Measurements from ENCODE around the gene GOLGA8J. TPM values are rescaled to one million over a fixed set of nuclear protein-coding genes. Genes with fewer than 3 reads are reported as not detected.
"Not testable (repeated sequence)": the region's sequence is repeated elsewhere in the genome, so short reads cannot be mapped to it uniquely, and the experiment has no call there.

Gene GOLGA8J, protein sequence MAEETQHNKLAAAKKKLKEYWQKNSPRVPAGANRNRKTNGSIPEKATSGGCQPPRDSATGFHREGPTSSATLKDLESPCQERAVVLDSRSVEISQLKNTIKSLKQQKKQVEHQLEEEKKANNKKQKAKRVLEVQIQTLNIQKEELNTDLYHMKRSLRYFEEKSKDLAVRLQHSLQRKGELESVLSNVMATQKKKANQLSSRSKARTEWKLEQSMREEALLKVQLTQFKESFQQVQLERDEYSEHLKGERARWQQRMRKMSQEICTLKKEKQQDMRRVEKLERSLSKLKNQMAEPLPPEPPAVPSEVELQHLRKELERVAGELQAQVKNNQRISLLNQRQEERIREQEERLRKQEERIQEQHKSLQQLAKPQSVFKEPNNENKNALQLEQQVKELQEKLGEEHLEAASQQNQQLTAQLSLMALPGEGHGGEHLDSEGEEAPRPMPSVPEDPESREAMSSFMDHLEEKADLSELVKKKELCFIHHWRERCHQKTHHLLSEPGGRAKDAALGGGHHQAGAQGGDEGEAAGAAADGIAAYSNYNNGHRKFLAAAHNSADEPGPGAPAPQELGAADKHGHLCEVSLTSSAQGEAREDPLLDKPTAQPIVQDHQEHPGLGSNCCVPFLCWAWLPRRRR
- total RNA-seq (2014; rRNA removed; shearing (Covaris generic)): not detected in 2 replicates

DNA sequence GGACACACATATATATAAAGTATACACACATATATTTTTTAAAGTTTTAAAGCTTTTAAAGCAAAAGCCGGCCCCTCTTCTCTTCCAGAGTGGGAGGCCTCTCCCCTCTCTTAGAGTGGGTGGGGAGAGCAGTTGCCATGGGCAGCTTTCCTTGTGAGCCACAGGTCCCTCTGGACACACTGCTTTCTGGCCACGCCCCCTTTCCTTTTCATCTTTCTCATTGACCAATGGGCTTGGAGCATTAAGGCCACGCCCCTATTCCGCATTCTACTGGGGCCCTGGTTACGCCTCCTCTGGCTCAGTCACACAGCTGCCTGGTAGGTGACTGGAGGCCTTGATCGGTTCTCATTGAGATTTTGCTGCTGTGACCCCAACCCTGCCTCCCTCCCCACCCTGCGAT is at the start of gene GOLGA8J:
TSS of gene GOLGA8J (plus strand) at position 301 of the 400 bp plus-strand sequence. CDS start at position 399, 98 bp downstream.
- DNase-seq (ENCODE audit: low spot score): not testable (repeated sequence)

DNA sequence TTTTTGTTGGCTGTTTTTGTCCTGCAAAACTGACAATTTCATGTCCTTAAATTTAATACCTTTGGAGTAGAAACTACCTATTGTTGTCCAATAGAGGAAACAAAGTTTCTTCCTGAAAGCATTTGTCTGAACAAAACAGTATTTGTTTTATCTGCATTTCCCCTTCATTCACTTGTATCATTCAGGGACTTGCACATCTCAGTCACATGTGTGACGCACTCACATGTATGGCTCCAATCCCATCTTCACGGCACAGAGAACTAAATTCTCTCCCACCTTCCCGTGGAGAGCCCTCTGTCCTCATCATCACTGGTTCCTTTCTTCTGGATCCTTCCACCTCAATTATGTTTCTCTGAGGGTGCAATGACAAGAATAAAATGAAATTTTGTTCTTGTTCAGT is 49.5 kb upstream of the GOLGA8J start:
- DNase-seq (ENCODE audit: low spot score): no peak

DNA sequence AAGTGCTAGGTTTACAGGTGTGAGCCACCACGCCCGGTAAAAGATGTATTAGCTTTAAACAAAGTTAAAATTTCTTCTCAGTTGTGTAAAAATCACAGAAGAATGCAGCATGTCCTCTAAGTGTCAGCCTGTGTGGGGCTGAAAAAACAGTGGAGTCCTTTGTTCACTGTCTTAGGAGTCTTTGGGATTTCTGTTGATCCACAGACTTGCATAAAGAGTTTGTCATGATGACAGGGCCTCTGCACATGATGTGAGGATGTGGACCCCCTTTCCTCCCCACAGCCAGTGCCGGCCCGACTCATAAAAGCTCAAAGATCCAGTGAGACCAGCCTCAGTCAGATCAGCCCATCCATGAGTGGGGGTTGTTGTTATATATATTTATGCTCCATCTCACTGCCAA is 49.0 kb upstream of the GOLGA8J start:
- DNase-seq (ENCODE audit: low spot score): no peak

DNA sequence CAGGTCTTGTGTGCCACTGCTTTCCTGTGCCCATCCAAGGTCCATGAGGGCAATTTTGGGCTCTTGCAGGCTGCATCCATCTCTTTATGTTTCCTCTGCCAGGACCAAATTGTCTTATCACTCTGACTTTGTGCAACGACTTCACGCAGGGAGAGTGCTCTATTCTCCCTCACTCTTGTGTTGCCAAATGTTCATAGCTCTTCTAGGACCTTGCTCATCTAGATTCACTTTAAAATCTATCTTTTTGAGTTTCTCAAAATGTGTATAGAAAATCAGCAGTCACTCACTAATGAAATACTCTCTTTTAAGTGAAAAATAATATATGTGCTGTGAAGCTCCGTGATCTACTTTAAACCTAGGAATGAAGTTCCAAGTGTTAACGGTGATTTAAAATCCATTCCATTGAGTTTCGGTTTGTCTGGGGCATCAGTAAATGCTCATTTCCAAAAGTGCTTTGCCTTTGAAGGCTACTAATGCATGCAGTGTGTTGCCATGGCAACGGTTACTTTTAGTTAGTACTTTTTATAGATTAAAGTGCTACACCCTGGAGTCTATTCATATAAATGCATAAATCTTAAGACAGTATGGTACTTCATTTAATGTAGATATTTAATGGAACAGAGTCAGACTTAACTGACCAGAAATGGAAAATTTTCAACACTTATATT is 46.6 kb upstream of the GOLGA8J start:
- DNase-seq (ENCODE audit: low spot score): no peak

DNA sequence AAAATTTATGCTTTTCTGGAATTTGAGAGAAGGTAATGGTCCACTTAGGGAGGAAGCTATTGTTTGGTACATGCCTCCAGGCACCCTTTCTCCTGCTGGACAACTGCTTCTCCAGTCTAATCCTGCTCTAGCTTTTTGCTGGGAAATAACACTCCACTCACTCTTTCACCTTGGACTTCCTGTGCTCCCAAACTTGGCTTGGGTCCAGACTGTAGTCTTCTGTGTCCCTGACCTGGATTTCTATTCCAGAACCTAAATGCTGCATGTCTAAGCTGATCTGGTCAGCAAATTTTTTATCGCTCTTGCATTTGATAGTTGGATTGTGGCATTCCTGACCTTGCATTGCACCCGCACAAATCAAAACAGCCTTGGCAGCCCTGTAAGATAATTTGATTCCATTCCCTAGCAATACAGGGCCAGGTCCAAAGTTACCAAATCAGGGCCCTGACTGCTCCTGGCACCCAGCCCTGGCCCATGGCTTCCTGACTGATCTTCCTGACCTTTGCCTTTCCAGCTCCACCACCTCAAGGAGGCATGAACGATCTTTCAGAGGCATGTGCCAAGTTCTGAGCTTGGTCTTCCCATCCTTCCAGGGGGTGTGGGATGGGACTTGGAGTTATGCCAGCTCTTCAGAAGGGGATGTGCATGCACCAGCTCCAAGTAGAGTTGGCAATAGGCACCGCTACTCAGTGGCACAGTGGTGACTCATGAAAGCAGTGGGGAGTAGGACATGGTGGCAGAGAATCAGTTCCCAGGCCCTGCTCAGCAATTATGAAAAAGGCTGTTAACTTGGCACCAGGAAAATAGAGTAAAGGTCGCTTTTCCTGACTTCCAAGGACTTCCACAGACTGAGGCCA is 43.9 kb upstream of the GOLGA8J start:
- peak; percentile 33 for DNase-seq (ENCODE audit: low spot score)

DNA sequence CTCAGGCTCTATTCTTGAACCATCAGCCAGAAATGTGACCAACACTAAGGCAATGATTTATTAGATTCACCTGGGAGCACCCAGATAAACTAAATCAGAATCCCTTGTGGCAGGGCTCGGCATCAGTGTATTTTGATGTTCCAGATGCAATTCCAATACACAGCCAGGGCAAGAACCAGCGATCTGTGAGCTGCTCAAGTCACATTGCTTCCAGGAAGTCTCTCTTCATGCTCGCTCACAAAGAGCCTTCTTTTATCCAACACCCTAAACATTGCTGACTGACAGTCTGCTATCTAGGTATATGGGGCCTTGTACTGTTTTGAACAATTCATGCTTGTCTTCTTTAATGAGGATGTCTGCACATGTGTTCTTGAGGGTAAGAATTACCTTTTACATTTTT is 40.9 kb upstream of the GOLGA8J start:
- no peak for DNase-seq (ENCODE audit: low spot score)

DNA sequence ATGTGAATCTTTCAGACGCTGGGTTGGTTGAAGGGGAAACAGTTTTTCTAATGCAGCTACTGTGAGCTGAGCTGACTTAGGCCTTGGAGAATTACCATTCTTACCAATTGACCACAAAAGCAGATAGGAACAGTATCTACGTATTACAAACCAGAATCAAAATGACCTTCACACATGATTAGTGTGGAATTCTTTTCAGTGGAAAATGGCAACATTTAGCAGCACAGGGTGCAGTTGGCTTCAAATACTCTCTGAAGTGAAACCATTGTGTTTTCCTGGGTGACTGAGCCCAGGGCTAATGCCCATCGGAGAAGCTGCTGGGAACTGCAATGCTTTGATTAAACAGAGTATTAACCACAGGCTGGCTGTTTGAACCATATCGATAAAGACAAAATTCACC is 40.2 kb upstream of the GOLGA8J start:
- no peak for DNase-seq (ENCODE audit: low spot score)

DNA sequence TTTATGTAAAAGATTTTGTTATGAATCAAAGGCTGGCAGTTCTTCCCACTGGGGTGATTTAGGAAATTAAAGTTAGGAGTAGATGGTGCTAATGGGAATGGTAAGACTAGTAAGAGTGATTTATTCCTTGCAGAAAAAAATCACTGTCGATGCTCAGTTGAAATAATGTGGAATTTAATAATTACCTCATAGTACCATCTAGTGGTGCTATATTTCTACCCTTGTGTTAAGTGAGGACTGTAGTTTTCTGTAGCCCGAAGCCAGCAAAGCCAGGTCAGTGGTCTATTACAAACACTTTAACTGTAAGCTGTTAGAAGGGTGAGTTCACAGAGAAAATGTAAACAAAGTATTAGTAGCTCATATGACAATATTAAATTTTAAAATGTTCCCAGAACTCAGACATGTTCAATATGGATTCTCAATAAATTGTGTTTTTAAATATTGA is 39.5 kb upstream of the GOLGA8J start:
- DNase-seq (ENCODE audit: low spot score): no peak

DNA sequence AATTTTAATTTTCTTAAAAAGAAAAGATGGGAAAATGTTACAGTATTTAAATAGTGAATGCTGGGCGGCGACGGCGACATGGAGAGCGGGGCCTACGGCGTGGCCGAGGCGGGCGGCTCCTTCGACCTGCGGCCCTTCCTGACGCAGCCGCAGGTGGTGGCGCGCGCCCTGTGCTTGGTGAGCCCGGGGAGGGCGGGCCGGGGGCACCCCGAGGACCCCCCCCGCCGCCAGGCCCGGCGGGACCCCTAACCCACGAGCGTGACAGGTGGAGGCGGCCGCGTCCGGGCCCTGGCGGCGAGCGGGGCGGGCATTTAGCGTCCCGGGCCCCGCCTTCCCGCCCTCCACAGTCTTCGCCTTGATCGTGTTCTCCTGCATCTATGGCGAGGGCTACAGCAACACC is 38.4 kb upstream of the GOLGA8J start:
- DNase-seq (ENCODE audit: low spot score): no peak

DNA sequence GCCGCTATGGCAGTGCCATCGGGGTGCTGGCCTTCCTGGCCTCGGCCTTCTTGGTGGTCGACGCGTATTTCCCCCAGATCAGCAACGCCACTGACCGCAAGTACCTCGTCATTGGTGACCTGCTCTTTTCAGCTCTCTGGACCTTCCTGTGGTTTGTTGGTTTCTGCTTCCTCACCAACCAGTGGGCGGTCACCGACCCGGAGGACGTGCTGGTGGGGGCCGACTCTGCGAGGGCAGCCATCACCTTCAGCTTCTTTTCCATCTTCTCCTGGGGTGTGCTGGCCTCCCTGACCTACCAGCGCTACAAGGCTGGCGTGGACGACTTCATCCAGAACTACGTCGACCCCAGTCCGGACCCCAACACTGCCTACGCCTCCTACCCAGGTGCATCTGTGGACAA is 37.9 kb upstream of the GOLGA8J start:
- DNase-seq (ENCODE audit: low spot score): not testable (repeated sequence)

DNA sequence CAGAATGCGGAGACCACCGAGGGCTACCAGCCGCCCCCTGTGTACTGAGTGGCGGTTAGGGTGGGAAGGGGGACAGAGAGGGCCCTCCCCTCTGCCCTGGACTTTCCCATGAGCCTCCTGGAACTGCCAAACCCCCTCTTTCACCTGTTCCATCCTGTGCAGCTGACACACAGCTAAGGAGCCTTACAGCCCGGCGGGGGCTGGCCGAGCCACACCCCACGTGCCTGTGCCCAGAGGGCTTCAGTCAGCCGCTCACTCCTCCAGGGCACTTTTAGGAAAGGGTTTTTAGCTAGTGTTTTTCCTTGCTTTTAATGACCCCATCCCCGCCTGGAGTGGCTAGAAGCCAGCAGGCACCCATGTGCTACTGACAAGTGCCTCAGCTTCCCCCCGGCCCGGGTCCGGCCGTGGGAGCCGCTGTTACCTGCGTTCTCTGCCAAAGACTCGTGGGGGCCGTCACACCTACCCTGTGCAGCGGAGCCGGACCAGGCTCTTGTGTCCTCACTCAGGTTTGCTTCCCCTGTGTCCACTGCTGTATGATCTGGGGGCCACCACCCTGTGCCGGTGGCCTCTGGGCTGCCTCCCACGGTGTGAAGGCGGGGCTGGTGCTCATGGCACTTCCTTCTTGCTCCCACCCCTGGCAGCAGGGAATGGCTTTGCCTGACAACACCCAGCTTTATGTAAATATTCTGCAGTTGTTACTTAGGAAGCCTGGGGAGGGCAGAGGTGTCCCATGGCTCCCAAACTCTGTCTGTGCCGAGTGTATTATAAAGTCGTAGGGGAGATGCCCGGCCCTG is 37.3 kb upstream of the GOLGA8J start:
- DNase-seq (ENCODE audit: low spot score): not testable (repeated sequence)

DNA sequence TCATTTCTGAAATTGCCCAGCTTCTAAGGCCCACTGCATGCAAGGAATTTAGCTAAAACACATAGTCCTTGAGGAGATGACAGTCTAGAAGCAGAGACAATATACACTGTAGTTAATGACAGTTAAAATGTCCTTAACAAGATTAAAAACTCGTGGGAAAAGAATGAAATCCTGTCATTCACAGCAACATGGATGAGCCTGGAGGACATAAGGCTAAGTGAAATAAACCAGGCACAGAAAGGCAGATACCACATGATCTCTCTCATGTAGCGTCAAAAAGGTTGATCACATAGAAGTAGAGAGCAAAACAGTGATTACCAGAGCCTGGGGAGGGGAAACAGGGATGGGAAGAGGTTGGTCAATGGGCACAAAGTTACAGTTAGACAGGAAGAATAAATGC is 36.3 kb upstream of the GOLGA8J start:
- no peak for DNase-seq (ENCODE audit: low spot score)

DNA sequence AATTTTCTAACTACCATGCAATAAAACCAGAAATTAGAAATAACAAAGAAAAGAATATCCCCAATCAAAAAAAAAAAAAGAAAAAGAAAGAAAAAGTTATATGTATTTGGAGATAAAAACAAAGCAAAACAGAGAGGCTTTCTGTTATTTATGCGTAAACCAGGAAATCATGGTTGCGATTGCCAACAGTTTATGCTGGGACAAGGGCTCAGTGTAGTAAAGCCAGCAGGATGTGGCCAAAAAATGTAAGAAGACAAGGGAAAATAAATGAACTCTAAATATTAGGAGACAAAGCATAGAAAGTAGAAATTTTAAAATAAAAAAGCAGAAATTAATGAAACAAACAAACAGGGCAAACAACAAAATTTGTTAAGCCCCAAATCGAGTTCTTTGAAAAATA is 27.2 kb upstream of the GOLGA8J start:
- no peak for DNase-seq (ENCODE audit: low spot score)

DNA sequence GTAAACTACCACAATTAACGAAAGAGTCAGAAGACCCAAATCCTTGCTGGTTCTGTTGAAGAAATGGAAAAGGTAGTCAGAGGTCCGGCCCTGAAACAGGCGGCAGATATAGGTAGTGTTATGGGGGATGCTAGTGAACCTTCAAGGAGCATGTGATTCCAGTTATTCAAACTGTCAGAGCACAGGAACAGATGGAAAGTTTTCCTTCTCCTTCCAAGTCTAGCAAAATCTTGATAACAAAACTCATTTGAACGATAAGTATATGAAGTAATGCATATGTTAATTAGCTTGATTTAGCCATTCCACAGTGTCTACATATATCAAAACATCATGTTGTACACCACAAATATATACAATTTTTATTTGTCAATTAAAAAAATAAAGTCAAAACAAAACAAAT is 26.6 kb upstream of the GOLGA8J start:
- DNase-seq (ENCODE audit: low spot score): no peak

DNA sequence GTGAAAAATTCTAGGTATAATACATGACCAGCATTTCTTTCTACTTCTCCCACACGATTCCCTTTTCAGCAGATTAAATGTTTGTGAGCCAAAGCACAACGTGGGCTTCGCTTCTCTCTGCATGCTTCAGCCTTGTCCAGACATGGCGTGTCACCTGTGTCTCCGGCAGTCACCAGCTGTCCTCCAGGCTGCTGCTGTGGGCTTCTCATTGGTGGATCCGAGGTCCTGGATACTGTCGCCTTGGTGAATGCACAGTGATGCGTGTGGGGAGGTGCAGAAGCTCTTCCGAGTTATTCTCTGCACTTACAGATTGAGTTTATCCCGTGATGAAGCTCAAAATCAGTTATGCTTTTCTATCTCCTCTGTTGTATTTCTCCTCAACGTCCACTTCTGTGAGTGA is 23.0 kb upstream of the GOLGA8J start:
- DNase-seq (ENCODE audit: low spot score): no peak

DNA sequence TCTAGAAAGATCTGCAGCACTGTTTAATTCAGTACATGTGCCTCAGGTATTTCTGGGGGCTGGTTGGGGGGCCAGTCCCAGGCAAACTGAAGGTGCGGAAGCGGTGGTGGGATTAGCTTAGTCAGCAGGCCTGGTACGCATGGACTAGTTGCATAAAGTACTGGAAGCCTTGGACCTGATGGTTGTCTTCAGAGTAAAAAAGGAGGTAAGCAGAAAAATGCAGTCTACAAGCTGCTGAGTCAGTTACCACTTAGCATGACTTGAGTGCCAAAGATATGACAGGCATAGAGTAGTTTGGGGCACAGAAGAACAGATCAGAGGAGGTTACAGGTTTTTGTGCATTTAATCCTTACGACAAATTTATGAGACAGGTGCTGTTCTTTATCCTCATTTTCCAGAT is 19.9 kb upstream of the GOLGA8J start:
- no peak for DNase-seq (ENCODE audit: low spot score)

DNA sequence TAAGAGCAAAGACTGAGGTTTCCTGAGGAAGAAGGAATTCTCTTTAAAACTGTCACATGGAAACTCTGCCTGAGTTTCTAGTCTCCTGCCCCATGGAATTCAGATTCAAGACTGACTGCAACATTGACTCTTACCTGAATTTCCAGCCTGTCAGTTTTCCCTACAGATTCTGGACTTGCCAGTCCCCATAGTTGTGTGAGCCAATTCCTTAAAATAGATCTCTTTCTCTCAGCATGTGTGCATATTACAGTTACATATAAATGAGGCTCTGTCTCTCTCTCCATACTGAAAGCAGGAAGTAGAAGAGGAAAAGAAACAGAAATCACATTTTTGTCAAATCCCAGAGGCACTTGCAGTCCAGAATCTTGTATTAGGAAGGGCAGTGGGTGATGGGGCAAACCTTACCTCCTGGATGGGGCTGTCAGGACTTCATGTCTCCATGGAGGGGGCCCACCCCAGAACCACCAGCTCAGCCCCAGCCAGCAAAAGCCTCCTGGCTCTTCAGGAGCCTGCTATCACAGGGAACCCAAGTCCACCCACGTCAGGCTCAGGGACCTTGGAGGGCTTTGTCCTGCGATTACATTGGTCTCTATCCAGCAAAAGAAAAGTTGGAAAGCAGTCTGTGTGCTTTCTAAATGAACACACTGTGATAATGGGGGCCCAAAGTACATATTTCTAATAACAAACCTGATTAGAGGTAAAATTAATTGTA is 18.8 kb upstream of the GOLGA8J start:
- no peak for DNase-seq (ENCODE audit: low spot score)

DNA sequence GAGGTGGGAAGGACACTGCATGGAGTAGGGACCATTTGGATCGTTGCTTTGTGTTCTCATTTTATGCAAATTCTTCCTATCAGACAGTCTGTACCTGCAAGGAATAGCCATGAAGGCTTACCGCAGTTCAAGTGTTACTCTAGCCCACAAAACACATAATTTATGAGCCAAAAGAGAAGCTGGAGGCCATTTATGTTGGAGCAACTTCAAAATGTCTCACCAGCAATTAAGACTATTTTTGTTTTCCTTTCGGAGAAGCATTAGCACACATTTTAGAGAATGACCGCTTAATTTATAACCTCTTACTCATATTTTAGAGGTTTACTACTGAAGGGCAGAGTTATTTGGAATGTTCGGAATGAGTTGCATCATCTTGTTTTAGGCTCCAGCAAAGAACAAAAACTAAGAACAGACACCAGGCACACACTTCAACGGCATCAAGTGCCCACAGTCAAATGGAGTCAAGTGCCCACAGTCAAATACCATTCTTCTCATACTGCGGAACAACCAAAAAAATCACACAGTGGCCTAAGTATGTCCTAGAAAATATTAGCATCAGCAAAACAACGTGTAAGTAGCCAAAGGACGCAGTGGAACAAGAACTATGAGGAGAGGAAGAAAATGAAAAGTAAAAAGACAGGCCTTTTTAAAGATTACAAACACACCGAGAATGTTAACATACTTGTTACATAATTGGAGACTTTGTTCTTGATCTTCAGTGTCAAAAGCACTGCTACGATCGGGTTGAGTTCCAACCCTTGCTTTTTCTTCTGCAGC is 17.5 kb upstream of the GOLGA8J start:
- no peak for DNase-seq (ENCODE audit: low spot score)

DNA sequence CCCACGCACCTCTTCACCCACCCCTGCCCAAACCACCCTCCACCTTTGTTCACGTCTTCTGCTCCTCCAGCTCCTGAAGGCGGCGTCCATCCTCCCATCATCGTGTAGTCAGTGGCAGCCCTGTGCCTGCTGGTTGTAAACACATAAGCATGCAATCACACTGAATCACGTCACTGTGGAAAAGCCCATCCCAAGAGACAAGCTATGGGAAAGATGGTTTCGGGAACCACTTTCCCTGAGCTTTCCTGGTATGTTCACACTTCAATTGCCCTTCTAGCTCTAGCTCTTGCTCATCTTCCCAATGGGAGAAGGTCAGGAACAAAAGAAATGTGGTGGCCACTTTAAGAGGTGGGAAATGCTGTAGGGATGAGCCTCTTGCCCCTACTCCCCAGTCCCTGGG is 14.4 kb upstream of the GOLGA8J start:
- DNase-seq (ENCODE audit: low spot score): no peak
